ENCODE measurements around the gene ANKRD36.
"Not testable (repeated sequence)": the region's sequence is repeated elsewhere in the genome, so short reads cannot be mapped to it uniquely, and the experiment has no call there.

DNA sequence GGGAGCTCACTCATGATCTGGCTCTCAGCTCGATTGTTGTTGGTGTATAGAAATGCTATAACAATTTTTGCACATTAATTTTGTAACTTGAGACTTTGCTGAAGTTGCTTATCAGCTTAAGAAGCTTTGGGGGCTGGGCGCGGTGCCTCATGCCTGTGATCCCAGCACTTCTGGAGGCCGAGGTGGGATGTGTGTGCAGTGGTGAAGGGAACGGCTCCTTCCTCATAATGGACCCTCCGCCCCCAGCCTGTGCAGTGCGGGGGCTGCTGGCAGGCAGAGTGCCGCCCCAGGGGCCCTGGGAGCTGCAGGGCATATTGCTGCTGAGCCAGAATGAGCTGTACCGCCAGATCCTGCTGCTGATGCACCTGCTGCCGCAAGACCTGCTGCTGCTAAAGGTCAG, 32.1 kb upstream of the ANKRD36 start:
- TF ChIP-seq GATA1 (IDR thresholded peaks at IDR 0.05; ENCODE audit: low read depth, low read length); POLR2A (IDR thresholded peaks at IDR 0.05; ENCODE audit: low read length): not testable (repeated sequence)
